ENCODE measurements around the gene CA10. TPM values are rescaled to one million over a fixed set of nuclear protein-coding genes. Genes with fewer than 3 reads are reported as not detected.

The CA10 gene
- polyA plus RNA-seq, 1 donor from 2014 or later, result 6.2 TPM

GRCh38 chr17:51819341-51820219 is 338.9 kb downstream of the CA10 start:
- TF ChIP-seq REST (IDR thresholded peaks at IDR 0.05; ENCODE audit: borderline replicate concordance) (no peak), EZH2 (IDR thresholded peaks at IDR 0.05; ENCODE audit: borderline replicate concordance, insufficient read depth, low read length, poor library complexity, severe bottlenecking) (no peak), EP300 (conservative IDR thresholded peaks at IDR 0.05; ENCODE audit: poor library complexity, severe bottlenecking) (no peak), MXI1 (conservative IDR thresholded peaks at IDR 0.05; ENCODE audit: poor library complexity, severe bottlenecking) (no peak), SMC3 (conservative IDR thresholded peaks at IDR 0.05; ENCODE audit: poor library complexity) (no peak), RAD21 (conservative IDR thresholded peaks at IDR 0.05) (no peak), TAF1 (IDR thresholded peaks at IDR 0.05; ENCODE audit: low read depth) (no peak), POLR2AphosphoS5 (IDR thresholded peaks at IDR 0.05) (no peak)
- TF ChIP-seq, protein P1, sequence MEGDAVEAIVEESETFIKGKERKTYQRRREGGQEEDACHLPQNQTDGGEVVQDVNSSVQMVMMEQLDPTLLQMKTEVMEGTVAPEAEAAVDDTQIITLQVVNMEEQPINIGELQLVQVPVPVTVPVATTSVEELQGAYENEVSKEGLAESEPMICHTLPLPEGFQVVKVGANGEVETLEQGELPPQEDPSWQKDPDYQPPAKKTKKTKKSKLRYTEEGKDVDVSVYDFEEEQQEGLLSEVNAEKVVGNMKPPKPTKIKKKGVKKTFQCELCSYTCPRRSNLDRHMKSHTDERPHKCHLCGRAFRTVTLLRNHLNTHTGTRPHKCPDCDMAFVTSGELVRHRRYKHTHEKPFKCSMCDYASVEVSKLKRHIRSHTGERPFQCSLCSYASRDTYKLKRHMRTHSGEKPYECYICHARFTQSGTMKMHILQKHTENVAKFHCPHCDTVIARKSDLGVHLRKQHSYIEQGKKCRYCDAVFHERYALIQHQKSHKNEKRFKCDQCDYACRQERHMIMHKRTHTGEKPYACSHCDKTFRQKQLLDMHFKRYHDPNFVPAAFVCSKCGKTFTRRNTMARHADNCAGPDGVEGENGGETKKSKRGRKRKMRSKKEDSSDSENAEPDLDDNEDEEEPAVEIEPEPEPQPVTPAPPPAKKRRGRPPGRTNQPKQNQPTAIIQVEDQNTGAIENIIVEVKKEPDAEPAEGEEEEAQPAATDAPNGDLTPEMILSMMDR (IDR thresholded peaks at IDR 0.05; ENCODE audit: poor library complexity, severe bottlenecking), result no peak
- Histone ChIP-seq H3K9me2 (ENCODE audit: insufficient read depth, low read length) (no peaks in the 10 kb centered on the region), H3K27me3 (ENCODE audit: insufficient read depth, low read depth, low read length) (no peaks in the 10 kb centered on the region), H4K20me1 (ENCODE audit: insufficient read depth) (no peaks in the 10 kb centered on the region), H3K4me3 (ENCODE audit: low read length) (no peak overlapping the region), H3K4me2 (ENCODE audit: low read length) (no peak overlapping the region), H3K36me3 (ENCODE audit: insufficient read depth, low read length) (no peaks in the 10 kb centered on the region), H3K9ac (ENCODE audit: low read length) (no peak overlapping the region), H3F3A (ENCODE audit: insufficient read depth, low read length, poor library complexity, severe bottlenecking) (no peaks in the 10 kb centered on the region), H2AFZ (ENCODE audit: low read depth, low read length) (no peak overlapping the region), H3K79me2 (replicated peaks; ENCODE audit: insufficient read depth, low read length) (no peaks in the 10 kb centered on the region), H3K27ac (ENCODE audit: low read length) (no peak overlapping the region), H3K9me3 (ENCODE audit: low read length) (no peaks in the 10 kb centered on the region)

GRCh38 chr17:51818777-51819176 is 339.7 kb downstream of the CA10 start:
- H3F3A ChIP-seq (ENCODE audit: insufficient read depth, low read length, poor library complexity, severe bottlenecking), result no peaks in the 10 kb centered on the region
- no peak overlapping the region for H3K27ac ChIP-seq (ENCODE audit: low read length)
- H3K36me3 ChIP-seq (ENCODE audit: insufficient read depth, low read length), result no peaks in the 10 kb centered on the region
- TF ChIP-seq REST (IDR thresholded peaks at IDR 0.05; ENCODE audit: borderline replicate concordance) (no peak), SMC3 (conservative IDR thresholded peaks at IDR 0.05; ENCODE audit: poor library complexity) (no peak), POLR2AphosphoS5 (IDR thresholded peaks at IDR 0.05) (no peak), EZH2 (IDR thresholded peaks at IDR 0.05; ENCODE audit: borderline replicate concordance, insufficient read depth, low read length, poor library complexity, severe bottlenecking) (no peak), EP300 (conservative IDR thresholded peaks at IDR 0.05; ENCODE audit: poor library complexity, severe bottlenecking) (no peak), MXI1 (conservative IDR thresholded peaks at IDR 0.05; ENCODE audit: poor library complexity, severe bottlenecking) (no peak), TAF1 (IDR thresholded peaks at IDR 0.05; ENCODE audit: low read depth) (no peak), RAD21 (conservative IDR thresholded peaks at IDR 0.05) (no peak)
- TF ChIP-seq, protein P1 (IDR thresholded peaks at IDR 0.05; ENCODE audit: poor library complexity, severe bottlenecking), result no peak
- H4K20me1 ChIP-seq (ENCODE audit: insufficient read depth), result no peaks in the 10 kb centered on the region
- no peaks in the 10 kb centered on the region for H3K79me2 ChIP-seq (replicated peaks; ENCODE audit: insufficient read depth, low read length)
- no peaks in the 10 kb centered on the region for H3K9me2 ChIP-seq (ENCODE audit: insufficient read depth, low read length)
- H3K9ac ChIP-seq (ENCODE audit: low read length), result no peak overlapping the region
- H2AFZ ChIP-seq (ENCODE audit: low read depth, low read length), result no peak overlapping the region
- no peaks in the 10 kb centered on the region for H3K9me3 ChIP-seq (ENCODE audit: low read length)
- H3K4me3 ChIP-seq (ENCODE audit: low read length), result no peak overlapping the region
- no peak overlapping the region for H3K4me2 ChIP-seq (ENCODE audit: low read length)
- H3K27me3 ChIP-seq (ENCODE audit: insufficient read depth, low read depth, low read length), result no peaks in the 10 kb centered on the region
